Progenitor cell of endocrine pancreas (in vitro differentiated cells): ENCODE results near the gene PPP1R3F. TPM values are rescaled to one million over a fixed set of nuclear protein-coding genes. Genes with fewer than 3 reads are reported as not detected.
"Not testable (repeated sequence)": the region's sequence is repeated elsewhere in the genome, so short reads cannot be mapped to it uniquely, and the experiment has no call there.

Experiments used
- DNase-seq: peaks from one replicate; pipeline ENCODE4 v3.0.0; 2021; ENCODE audit warnings: low spot score; ENCODE audit not compliant: unreplicated experiment
- H3K27ac Mint-ChIP-seq: 2 replicates; pipeline ENCODE4 v1.8.0; 2021; ENCODE audit warnings: mild to moderate bottlenecking, moderate library complexity, mixed read lengths
- H3K27me3 Mint-ChIP-seq: 2 replicates; pipeline ENCODE4 v1.8.0; 2021; ENCODE audit warnings: mixed read lengths
- H3K36me3 Mint-ChIP-seq: 2 replicates; pipeline ENCODE4 v1.8.0; 2022; ENCODE audit warnings: mixed read lengths; ENCODE audit not compliant: insufficient read depth
- H3K4me1 Mint-ChIP-seq: 2 replicates; pipeline ENCODE4 v1.8.0; 2021; ENCODE audit warnings: low read depth, mixed read lengths
- H3K4me3 Mint-ChIP-seq: 2 replicates; pipeline ENCODE4 v1.8.0; 2021; ENCODE audit warnings: low read depth, mild to moderate bottlenecking, moderate library complexity, mixed read lengths
- H3K9me3 Mint-ChIP-seq: 2 replicates; pipeline ENCODE4 v1.8.0; 2021; ENCODE audit warnings: low read depth, mixed read lengths
- CTCF ChIP-seq: fragments of 200-600 bp; sonication (generic); IDR thresholded peaks from one replicate; pipeline ENCODE4 v1.5.0; 2021; ENCODE audit warnings: antibody characterized with exemption, mild to moderate bottlenecking; ENCODE audit not compliant: unreplicated experiment
- total RNA-seq: library from RNA; stranded (reverse); gene quantifications from 2 replicates; pipeline ENCODE4 v1.2.1, GENCODE V29; 2021

Gene PPP1R3F
- total RNA-seq, 1 donor from 2014 or later: 10.2 TPM

DNA sequence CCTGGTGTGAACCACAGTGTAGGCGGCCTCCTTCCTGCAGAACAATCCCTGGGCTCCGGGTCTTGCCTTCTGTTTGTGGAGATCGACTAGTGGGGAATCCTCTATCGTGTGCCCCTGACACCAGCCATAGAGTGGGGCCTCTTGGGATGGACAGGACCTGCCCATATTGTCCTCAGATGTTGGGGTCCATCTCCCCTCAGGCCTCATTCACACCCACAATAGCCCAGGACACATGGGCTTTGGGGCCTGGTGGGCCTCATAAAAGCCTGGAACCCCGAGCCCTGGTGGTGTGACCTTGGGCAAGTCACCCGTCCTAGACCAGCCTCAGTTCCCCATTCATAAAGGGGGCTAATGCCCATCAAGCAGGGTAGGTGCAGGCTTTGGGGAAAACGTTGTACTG, 20.6 kb downstream of the PPP1R3F start:
- H3K36me3 Mint-ChIP-seq: no peaks in the 10 kb centered on the region
- TF ChIP-seq CTCF: no peak
- no peak overlapping the region for H3K4me3 Mint-ChIP-seq
- peaks cover 3% of the 10 kb centered on the region for H3K27me3 Mint-ChIP-seq
- peaks cover 2% of the 10 kb centered on the region for H3K4me1 Mint-ChIP-seq
- no peak overlapping the region for H3K27ac Mint-ChIP-seq
- H3K9me3 Mint-ChIP-seq: peaks cover 3% of the 10 kb centered on the region
- DNase-seq: no peak

DNA sequence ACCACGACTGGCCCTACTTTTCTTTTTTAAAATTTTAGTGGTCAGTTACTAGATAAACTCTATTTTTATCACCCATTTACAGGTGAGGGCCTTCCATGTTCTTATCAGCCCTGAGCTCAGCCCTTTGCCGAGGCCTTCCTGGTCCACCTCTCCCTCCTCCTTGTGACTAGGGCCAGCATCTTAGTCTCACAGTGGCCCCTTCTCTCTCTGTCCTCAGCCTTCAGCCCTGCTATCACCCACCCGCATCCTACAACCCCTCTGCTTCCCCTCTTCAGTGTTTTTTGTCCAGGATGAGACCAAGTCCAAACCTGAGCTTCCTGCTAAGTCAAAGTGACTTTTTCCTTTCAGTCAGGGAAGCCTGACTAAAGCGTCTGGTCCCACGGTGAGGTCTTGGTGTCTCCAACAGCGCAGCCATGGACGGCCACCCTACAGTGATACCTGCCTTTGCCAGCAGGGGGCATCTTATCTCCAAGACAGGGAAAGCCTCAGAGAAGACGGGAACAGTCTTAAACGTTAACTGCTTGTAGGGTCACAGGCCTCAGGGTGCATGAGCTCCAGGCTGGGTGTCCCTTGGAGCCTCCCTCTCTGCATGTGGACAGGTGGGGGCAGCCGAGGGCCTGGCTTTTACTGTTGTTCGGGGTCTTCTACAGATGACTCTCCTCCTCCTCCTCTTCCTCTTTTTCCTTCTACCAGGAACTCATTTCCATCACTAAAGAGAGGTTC, 22.2 kb downstream of the PPP1R3F start:
- peak; percentile 47 for DNase-seq
- no peak overlapping the region for H3K4me3 Mint-ChIP-seq
- TF ChIP-seq CTCF: peak; percentile 60
- H3K36me3 Mint-ChIP-seq: peaks cover 2% of the 10 kb centered on the region
- no peak overlapping the region for H3K27ac Mint-ChIP-seq
- H3K4me1 Mint-ChIP-seq: peaks cover 2% of the 10 kb centered on the region
- H3K27me3 Mint-ChIP-seq: peaks cover 3% of the 10 kb centered on the region
- H3K9me3 Mint-ChIP-seq: peaks cover 13% of the 10 kb centered on the region

DNA sequence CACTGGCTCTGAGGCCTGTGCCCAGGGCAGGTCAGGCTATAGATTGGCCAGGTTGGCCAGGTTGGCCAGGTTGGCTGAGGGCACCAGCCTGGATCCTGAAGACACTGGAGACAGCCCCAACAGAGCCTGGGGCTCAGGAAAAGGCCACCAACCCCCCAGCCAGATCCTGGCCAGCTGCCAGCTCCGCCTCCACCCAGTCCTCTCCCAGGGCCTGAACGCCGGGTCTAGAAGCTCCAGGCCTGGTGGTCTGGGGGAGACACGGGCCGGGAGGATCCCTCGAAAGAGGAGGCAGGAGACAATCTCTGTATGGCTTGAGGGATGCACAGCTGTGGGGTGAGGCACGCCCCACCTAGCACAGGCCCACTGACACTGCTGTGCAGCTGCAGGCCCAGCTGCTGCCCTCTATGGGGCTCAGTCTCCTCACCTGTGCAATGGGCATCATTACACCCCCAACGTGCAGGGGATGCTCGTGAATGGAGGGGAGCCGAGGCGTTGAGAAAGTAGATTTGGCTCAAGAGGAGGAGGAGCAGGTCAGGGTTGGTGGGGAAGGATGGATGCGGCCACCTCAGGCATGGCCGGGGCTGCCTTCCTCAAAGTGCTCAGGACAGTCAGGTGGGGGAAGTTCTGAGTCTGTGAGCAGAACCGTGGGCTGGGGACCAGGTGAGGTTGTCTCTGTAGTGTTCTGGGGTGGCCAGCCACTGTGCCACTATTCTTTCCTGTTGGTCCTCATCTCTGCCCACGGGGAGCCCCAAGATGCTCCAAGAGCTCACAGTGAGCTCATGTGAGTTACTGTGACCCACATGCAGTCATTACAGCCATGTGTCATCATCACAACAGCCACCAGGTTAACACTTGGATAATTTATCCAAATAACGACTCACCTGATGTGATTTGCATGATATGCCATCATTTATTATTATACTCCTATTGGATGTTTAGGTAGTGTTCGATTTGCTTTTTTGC, 23.1 kb downstream of the PPP1R3F start:
- Mint-ChIP-seq H3K36me3 (peaks cover 2% of the 10 kb centered on the region), H3K27ac (no peak overlapping the region), H3K4me1 (peaks cover 2% of the 10 kb centered on the region), H3K4me3 (no peak overlapping the region), H3K27me3 (peaks cover 3% of the 10 kb centered on the region), H3K9me3 (peaks cover 15% of the 10 kb centered on the region)
- no peak for TF ChIP-seq CTCF
- no peak for DNase-seq

DNA sequence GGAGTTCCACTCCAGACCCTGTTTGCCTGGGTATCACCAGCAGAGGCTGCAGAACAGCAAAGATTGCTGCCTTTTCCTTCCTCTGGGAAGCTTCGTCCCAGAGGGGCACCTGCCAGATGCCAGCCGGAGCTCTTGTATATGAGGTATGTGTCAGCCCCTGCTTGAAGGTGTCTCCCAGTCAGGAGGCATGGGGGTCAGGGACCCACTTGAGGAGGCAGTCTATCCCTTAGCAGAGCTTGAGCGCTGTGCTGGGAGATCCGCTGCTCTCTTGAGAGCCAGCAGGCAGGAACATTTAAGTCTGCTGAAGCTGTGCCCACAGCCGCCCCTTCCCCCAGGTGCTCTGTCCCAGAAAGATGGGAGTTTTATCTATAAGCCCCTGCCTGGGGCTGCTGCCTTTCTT, 29.7 kb downstream of the PPP1R3F start:
- not testable (repeated sequence) for DNase-seq, H3K4me1 Mint-ChIP-seq, H3K4me3 Mint-ChIP-seq, H3K27ac Mint-ChIP-seq, H3K27me3 Mint-ChIP-seq, H3K36me3 Mint-ChIP-seq
- peaks cover 28% of the 10 kb centered on the region for H3K9me3 Mint-ChIP-seq

- Mint-ChIP-seq H3K36me3 (peaks cover 4% of the 10 kb centered on the region), H3K27ac (no peak overlapping the region), H3K4me1 (no peaks in the 10 kb centered on the region), H3K27me3 (no peaks in the 10 kb centered on the region), H3K9me3 (peaks cover 28% of the 10 kb centered on the region), H3K4me3 (no peak overlapping the region)
- DNase-seq: no peak
- no peak for TF ChIP-seq CTCF
These were observed 31.1 kb downstream of the PPP1R3F start for GRCh38 chrX:49300703-49301102.
